ENCODE results near the gene WHAMM.

DNA sequence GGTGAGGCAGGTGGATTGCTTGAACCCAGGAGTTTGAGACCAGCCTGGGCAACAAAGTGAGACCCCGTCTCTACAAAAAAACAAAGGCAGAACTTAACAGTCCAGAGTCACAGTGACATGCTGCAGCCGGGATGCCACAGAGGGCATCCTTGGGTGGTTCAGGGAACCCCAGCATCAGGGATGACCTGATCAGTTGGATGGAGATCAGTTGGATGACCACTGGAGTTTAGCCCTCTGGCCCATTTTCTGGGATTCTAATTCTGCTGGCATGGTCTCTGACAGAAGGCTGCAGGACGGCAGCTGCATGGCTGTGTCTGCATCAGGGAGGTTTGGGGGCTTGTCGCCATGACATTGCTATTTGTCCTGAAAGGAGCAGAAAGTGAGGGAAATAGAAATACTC, 19.8 kb downstream of the WHAMM start:
- no peak for TF ChIP-seq POU6F1 (CRISPR knock-in tag; IDR thresholded peaks at IDR 0.05; ENCODE audit: borderline replicate concordance, low read depth)
- TF ChIP-seq CSDC2 (CRISPR knock-in tag; IDR thresholded peaks at IDR 0.05) = no peak
- no peak for TF ChIP-seq ARNTL (CRISPR knock-in tag; IDR thresholded peaks at IDR 0.05; ENCODE audit: borderline replicate concordance, low read depth)
- no peak for TF ChIP-seq ZFP30 (CRISPR knock-in tag; IDR thresholded peaks at IDR 0.05)
- TF ChIP-seq CSRNP3 (CRISPR knock-in tag; IDR thresholded peaks at IDR 0.05) = no peak
- no peak for TF ChIP-seq GLIS3 (CRISPR knock-in tag; IDR thresholded peaks at IDR 0.05)
- TF ChIP-seq TCF4 (CRISPR knock-in tag; IDR thresholded peaks at IDR 0.05; ENCODE audit: borderline replicate concordance) = no peak
- TF ChIP-seq OSR1 (CRISPR knock-in tag; IDR thresholded peaks at IDR 0.05) = no peak
- TF ChIP-seq PPARA (CRISPR knock-in tag; IDR thresholded peaks at IDR 0.05; ENCODE audit: borderline replicate concordance) = no peak
- TF ChIP-seq, protein P1, sequence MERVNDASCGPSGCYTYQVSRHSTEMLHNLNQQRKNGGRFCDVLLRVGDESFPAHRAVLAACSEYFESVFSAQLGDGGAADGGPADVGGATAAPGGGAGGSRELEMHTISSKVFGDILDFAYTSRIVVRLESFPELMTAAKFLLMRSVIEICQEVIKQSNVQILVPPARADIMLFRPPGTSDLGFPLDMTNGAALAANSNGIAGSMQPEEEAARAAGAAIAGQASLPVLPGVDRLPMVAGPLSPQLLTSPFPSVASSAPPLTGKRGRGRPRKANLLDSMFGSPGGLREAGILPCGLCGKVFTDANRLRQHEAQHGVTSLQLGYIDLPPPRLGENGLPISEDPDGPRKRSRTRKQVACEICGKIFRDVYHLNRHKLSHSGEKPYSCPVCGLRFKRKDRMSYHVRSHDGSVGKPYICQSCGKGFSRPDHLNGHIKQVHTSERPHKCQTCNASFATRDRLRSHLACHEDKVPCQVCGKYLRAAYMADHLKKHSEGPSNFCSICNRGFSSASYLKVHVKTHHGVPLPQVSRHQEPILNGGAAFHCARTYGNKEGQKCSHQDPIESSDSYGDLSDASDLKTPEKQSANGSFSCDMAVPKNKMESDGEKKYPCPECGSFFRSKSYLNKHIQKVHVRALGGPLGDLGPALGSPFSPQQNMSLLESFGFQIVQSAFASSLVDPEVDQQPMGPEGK (CRISPR knock-in tag; IDR thresholded peaks at IDR 0.05; ENCODE audit: borderline replicate concordance) = no peak
- TF ChIP-seq ZC3H10 (CRISPR knock-in tag; IDR thresholded peaks at IDR 0.05) = no peak

All from SK-N-SH treated with all-trans-retinoic acid at 6 μM for 48 hours (cell line).